Pancreas (tissue), 10 donors: ENCODE measurements around the gene NTSR1. TPM values are rescaled to one million over a fixed set of nuclear protein-coding genes. Genes with fewer than 3 reads are reported as not detected.
A peak's percentile ranks its signal among the peaks of the same experiment; 100 is the strongest.

Source experiments
- ATAC-seq, 4 donors: fragments of 200-7000 bp; cut with Tn5 transposase; one replicate each; pipeline versions ENCODE4 v1.8.0 to v1.9.1; 2020; ENCODE audit warnings: mild to moderate bottlenecking in 4 of 4, moderate library complexity in 4 of 4
- DNase-seq, 6 donors: peaks; one replicate each; pipeline ENCODE4 v3.0.0-alpha.2; 2020
- FAIRE-seq: peaks from 2 replicates; lab custom pipeline; 2012; peaks lifted over from hg19 to GRCh38; lab: Jason Lieb, UNC
- H3K27ac ChIP-seq, 4 donors: fragments of 200-600 bp; sonication (generic); 1 replicate in 3 of 4; 2 replicates in 1 of 4; pipeline versions ENCODE4 v1.5.0 to v1.8.0; 2020
- H3K27me3 ChIP-seq, 4 donors: fragments of 200-600 bp; one replicate each; pipeline ENCODE4 v1.8.0; 2021
- H3K36me3 ChIP-seq, 3 donors: fragments of 200-600 bp; sonication (generic) in 1 of 3; one replicate each; pipeline versions ENCODE4 v1.5.0 to v1.8.0; 2020 to 2021
- H3K4me1 ChIP-seq, 3 donors: fragments of 200-600 bp; one replicate each; pipeline ENCODE4 v1.8.0; 2021
- H3K4me3 ChIP-seq, 4 donors: fragments of 200-600 bp; sonication (generic) in 2 of 4; one replicate each; pipeline versions ENCODE4 v1.5.0 to v1.8.0; 2020 to 2021
- H3K9me3 ChIP-seq, 4 donors: fragments of 200-600 bp; one replicate each; pipeline ENCODE4 v1.8.0; 2021
- CTCF ChIP-seq, 4 donors: fragments of 200-600 bp; sonication (generic) in 3 of 4; IDR thresholded peaks; one replicate each; pipeline versions ENCODE4 v1.5.0 to v1.8.0; 2021; ENCODE audit warnings: antibody characterized with exemption in 4 of 4
- WGBS, 2 donors: extraction: QIAGEN DNeasy Blood & Tissue Kit; methylation state at CpG; one replicate each; pipeline ENCODE4 v1.1.7; 2013; 5-methylcytosine and 5-hydroxymethylcytosine counted together
- intact Hi-C, 3 donors: fragments of 100-400 bp; cut with DNase I; formaldehyde crosslinking; loops; one replicate each; pipeline versions ENCODE4 v1.11.1 to v1.14.2; 2022
- polyA plus RNA-seq, 2 donors: library from polyadenylated mRNA; stranded (reverse); fragments of 200-250 nt; gene quantifications; one replicate each; pipeline ENCODE4 v1.2.3, GENCODE V29; 2013
- total RNA-seq, 6 donors: library from RNA; stranded (reverse); fragmentation: NEBNext Ultra II Directional in 4 of 6; extraction: Animal tissue kit (Norgen Biotek cat#: 25700) in 4 of 6; gene quantifications; one replicate each; pipeline versions ENCODE4 v1.2.1 to v1.2.4, GENCODE V29; 2021 to 2023
- donor health status: healthy with polysubstance abuse.
- donor health status: DM: no; HTN: no; CAD: no; lungs with moderate emphysema.
- donor health status: DM: no; HTN: no; CAD: no.
- donor health status: control.
- donor health status: control.
- donor health status: Bipolar disorder and iron deficiency.
- donor health status: DM: yes; HTN: yes; CAD: no.
- donor health status: DM: no; HTN: no; CAD: no.
- donor health status: DM: no; HTN: no; CAD: no.
- donor health status: DM: yes; HTN: yes; CAD: no.

NTSR1 gene
- total and polyA plus RNA-seq, 8 donors, result 0.02 to 0.15 (median 0.09) TPM; not detected in 2

GRCh38 chr20:62661647-62662046 is 47.0 kb upstream of the NTSR1 start:
- ATAC-seq, result no peak
- no peak for TF ChIP-seq CTCF (IDR thresholded peaks at IDR 0.05)
- intact Hi-C loops, result loop anchor here in 1 of 3 donors (5.0 kb wide), 1 partner anchor 121 kb away; no protein-coding TSS in a partner anchor
- 75 to 88% methylated on average over 11 of the region's 11 CpGs for WGBS, 2 donors
- H3K36me3 ChIP-seq, result no peaks in the 10 kb centered on the region
- DNase-seq, result peak in 1 of 6 donors; percentile 67
- FAIRE-seq, result no peak
- H3K4me3 ChIP-seq, result no peak overlapping the region
- H3K27me3 ChIP-seq, result no peaks in the 10 kb centered on the region
- H3K4me1 ChIP-seq, result no peaks in the 10 kb centered on the region
- no peak overlapping the region for H3K27ac ChIP-seq
- no peaks in the 10 kb centered on the region for H3K9me3 ChIP-seq

- peak in 1 of 4 donors; percentile 3 for ATAC-seq
- FAIRE-seq, result no peak
- Histone ChIP-seq H3K4me1 (no peaks in the 10 kb centered on the region), H3K36me3 (no peaks in the 10 kb centered on the region), H3K27ac (no peak overlapping the region), H3K9me3 (no peaks in the 10 kb centered on the region), H3K4me3 (no peak overlapping the region), H3K27me3 (no peaks in the 10 kb centered on the region)
- DNase-seq, result no peak
- TF ChIP-seq CTCF (IDR thresholded peaks at IDR 0.05), result no peak
- WGBS, 2 donors, result 57% methylated on average over 6 of the region's 6 CpGs
- intact Hi-C loops, result loop anchor here in 1 of 3 donors (5.0 kb wide), 1 partner anchor 120 kb away; no protein-coding TSS in a partner anchor
These were observed 46.2 kb upstream of the NTSR1 start for GRCh38 chr20:62662422-62662821.

GRCh38 chr20:62663145-62664018 is 45.3 kb upstream of the NTSR1 start:
- no peak for TF ChIP-seq CTCF (IDR thresholded peaks at IDR 0.05)
- Histone ChIP-seq H3K36me3 (no peaks in the 10 kb centered on the region), H3K27me3 (no peaks in the 10 kb centered on the region), H3K9me3 (no peaks in the 10 kb centered on the region), H3K4me3 (no peak overlapping the region), H3K27ac (no peak overlapping the region), H3K4me1 (no peaks in the 10 kb centered on the region)
- intact Hi-C loops, result loop anchor here in 1 of 3 donors (5.0 kb wide), 1 partner anchor 119 kb away; no protein-coding TSS in a partner anchor
- ATAC-seq (no peak), FAIRE-seq (no peak), DNase-seq (peak in 1 of 6 donors; percentile 48)
- 82 to 84% methylated on average over 24 of the region's 24 CpGs for WGBS, 2 donors

- DNase-seq, result peak in 1 of 6 donors; percentile 55
These were observed 44.3 kb upstream of the NTSR1 start for GRCh38 chr20:62664019-62664971.

More at GRCh38 chr20:62664019-62664971, 44.3 kb upstream of the NTSR1 start:
- H3K4me3 ChIP-seq, result no peak overlapping the region
- no peak overlapping the region for H3K27ac ChIP-seq
- ATAC-seq, result no peak
- WGBS, 2 donors, result 77 to 81% methylated on average over 18 of the region's 18 CpGs
- FAIRE-seq, result no peak
- H3K9me3 ChIP-seq, result no peaks in the 10 kb centered on the region
- H3K4me1 ChIP-seq, result no peaks in the 10 kb centered on the region
- no peak for TF ChIP-seq CTCF (IDR thresholded peaks at IDR 0.05)
- no peaks in the 10 kb centered on the region for H3K36me3 ChIP-seq
- intact Hi-C loops, result loop anchor here in 1 of 3 donors (5.0 kb wide), 1 partner anchor 118 kb away; no protein-coding TSS in a partner anchor
- no peaks in the 10 kb centered on the region for H3K27me3 ChIP-seq
